Tibial nerve (tissue), 4 donors: ENCODE data around the gene LRFN4. TPM values are rescaled to one million over a fixed set of nuclear protein-coding genes. Genes with fewer than 3 reads are reported as not detected.

Source experiments
- DNase-seq, 2 donors: peaks; one replicate each; pipeline ENCODE4 v3.0.0-alpha.2; 2019; ENCODE audit warnings: low spot score in 2 of 2
- H3K27ac ChIP-seq, 4 donors: fragments of 200-600 bp; sonication (generic) in 3 of 4; one replicate each; pipeline ENCODE4 v1.5.1; 2017 to 2019; ENCODE audit warnings: mild to moderate bottlenecking in 1 of 4
- H3K27me3 ChIP-seq, 2 donors: fragments of 200-600 bp; sonication (generic) in 1 of 2; one replicate each; pipeline versions ENCODE4 v1.5.1 to v1.6.0; 2017 to 2019
- H3K36me3 ChIP-seq, 3 donors: fragments of 200-600 bp; sonication (generic); one replicate each; pipeline ENCODE4 v1.5.1; 2018 to 2019
- H3K4me1 ChIP-seq, 4 donors: fragments of 200-600 bp; sonication (generic) in 3 of 4; one replicate each; pipeline ENCODE4 v1.5.1; 2017 to 2019
- H3K4me3 ChIP-seq, 4 donors: fragments of 200-600 bp; sonication (generic) in 3 of 4; one replicate each; pipeline ENCODE4 v1.5.1; 2017 to 2019; ENCODE audit warnings: mild to moderate bottlenecking in 1 of 4, moderate library complexity in 1 of 4
- H3K9me3 ChIP-seq, 4 donors: fragments of 200-600 bp; sonication (generic) in 3 of 4; one replicate each; pipeline ENCODE4 v1.5.1; 2017 to 2019
- EP300 ChIP-seq, 2 donors: sonication (generic); formaldehyde crosslinking; IDR thresholded peaks; one replicate each; pipeline ENCODE4 v1.6.1; 2017; ENCODE audit warnings: antibody characterized with exemption in 2 of 2, mild to moderate bottlenecking in 1 of 2
- POLR2A ChIP-seq, 2 donors: fragments of 450-650 bp; IDR thresholded peaks; one replicate each; pipeline ENCODE4 v1.6.1; 2017; ENCODE audit warnings: antibody characterized with exemption in 2 of 2, mild to moderate bottlenecking in 2 of 2, moderate library complexity in 2 of 2
- WGBS, 2 donors: methylation state at CpG; one replicate each; pipeline ENCODE4 v1.1.5; 2018; 5-methylcytosine and 5-hydroxymethylcytosine counted together
- total RNA-seq, 4 donors: library from RNA; depleted of rRNA; stranded (reverse); fragments of >200 nt; gene quantifications; one replicate each; pipeline ENCODE4 v1.1.0, GENCODE V29; 2016
- TF ChIP-seq, protein P1 (sequence below), 5 experiments: fragments of 200-600 bp in 3 of 5; fragments of 450-650 bp in 2 of 5; sonication (generic) in 3 of 5; IDR thresholded peaks; one replicate each; pipeline ENCODE4 v1.5.1; 2016 to 2019; ENCODE audit warnings: antibody characterized with exemption in 5 of 5, mild to moderate bottlenecking in 3 of 5, moderate library complexity in 2 of 5

The LRFN4 gene
- total RNA-seq, 4 donors from 2014 or later = 9.4 to 17.1 (median 14.0) TPM

DNA sequence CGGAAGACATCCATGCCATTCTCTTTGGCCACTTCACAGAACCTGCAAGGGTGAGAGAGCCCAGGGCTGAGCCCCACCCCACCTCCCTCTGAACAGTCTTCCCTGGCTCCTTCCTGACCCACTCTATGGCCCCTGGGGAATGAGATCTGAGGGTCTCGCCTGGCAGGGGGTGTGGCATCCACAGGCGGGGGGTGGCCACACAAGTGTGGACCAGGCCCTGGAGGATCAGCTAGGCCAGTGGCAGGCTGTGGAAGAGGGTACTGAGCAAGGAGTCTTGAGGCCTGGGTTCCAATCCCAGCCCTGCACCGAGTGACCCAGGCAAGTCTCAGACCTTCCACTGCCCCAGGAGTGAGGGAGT, 5.6 kb upstream of the LRFN4 start:
- TF ChIP-seq, protein P1, sequence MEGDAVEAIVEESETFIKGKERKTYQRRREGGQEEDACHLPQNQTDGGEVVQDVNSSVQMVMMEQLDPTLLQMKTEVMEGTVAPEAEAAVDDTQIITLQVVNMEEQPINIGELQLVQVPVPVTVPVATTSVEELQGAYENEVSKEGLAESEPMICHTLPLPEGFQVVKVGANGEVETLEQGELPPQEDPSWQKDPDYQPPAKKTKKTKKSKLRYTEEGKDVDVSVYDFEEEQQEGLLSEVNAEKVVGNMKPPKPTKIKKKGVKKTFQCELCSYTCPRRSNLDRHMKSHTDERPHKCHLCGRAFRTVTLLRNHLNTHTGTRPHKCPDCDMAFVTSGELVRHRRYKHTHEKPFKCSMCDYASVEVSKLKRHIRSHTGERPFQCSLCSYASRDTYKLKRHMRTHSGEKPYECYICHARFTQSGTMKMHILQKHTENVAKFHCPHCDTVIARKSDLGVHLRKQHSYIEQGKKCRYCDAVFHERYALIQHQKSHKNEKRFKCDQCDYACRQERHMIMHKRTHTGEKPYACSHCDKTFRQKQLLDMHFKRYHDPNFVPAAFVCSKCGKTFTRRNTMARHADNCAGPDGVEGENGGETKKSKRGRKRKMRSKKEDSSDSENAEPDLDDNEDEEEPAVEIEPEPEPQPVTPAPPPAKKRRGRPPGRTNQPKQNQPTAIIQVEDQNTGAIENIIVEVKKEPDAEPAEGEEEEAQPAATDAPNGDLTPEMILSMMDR (IDR thresholded peaks at IDR 0.05) = no peak
- TF ChIP-seq POLR2A (IDR thresholded peaks at IDR 0.05) (no peak), EP300 (IDR thresholded peaks at IDR 0.05) (no peak)
- 54 to 87% methylated on average over 2 to 3 of the region's 4 CpGs for WGBS, 2 donors
- Histone ChIP-seq H3K4me3 (no peak overlapping the region), H3K36me3 (peaks cover 0 to 67% (median 1%) of the 10 kb centered on the region in 3 donors), H3K27ac (no peak overlapping the region), H3K4me1 (peaks cover 0 to 11% (median 5%) of the 10 kb centered on the region in 4 donors), H3K27me3 (no peaks in the 10 kb centered on the region), H3K9me3 (no peaks in the 10 kb centered on the region)
- DNase-seq = no peak

DNA sequence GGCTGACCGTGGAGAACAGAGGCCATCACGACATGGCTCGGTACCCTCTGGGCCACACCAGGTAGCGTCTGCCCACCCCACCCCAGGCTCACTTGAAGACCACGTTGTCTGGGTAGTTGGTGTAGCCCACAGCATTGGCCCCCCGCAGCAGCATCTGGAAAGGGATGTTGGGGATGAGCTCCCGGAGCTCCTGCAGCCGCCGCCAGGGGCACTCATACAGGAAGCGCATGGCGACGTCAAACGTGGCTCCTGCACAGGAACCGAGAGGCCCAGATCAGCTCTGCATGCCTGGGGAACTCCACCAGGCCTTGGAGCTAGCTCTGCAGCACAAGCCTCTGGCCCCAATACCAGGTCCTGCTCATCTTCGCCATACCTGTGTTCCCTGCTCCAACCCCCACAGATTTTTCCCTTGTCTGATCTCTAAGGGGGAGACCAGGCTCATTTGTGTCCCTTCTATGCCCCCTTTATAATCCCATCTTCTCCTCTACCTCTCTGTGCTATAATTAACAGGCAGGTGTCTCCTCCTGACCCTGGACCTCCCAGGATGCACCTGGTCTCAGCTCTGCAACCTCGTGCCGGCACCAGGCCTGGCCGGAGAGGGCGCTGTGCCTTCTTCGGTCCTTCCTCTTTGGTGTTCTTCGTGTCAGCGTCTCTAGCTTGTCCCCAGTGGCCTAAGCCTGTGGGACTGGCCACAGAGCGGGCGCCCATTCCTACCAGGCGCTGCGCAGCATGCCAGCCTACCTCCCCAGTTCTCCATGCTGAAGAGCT, 5.0 kb upstream of the LRFN4 start:
- TF ChIP-seq EP300 (IDR thresholded peaks at IDR 0.05) = no peak
- no peak for TF ChIP-seq POLR2A (IDR thresholded peaks at IDR 0.05)
- TF ChIP-seq, protein P1 (IDR thresholded peaks at IDR 0.05) = no peak
- peaks cover 0 to 11% (median 5%) of the 10 kb centered on the region in 4 donors for H3K4me1 ChIP-seq
- H3K27me3 ChIP-seq = no peaks in the 10 kb centered on the region
- H3K4me3 ChIP-seq = no peak overlapping the region
- DNase-seq = no peak
- H3K9me3 ChIP-seq = no peaks in the 10 kb centered on the region
- H3K36me3 ChIP-seq = peaks cover 0 to 61% (median 0%) of the 10 kb centered on the region in 3 donors
- H3K27ac ChIP-seq = no peak overlapping the region
- 69 to 74% methylated on average over 22 to 25 of the region's 26 CpGs for WGBS, 2 donors

DNA sequence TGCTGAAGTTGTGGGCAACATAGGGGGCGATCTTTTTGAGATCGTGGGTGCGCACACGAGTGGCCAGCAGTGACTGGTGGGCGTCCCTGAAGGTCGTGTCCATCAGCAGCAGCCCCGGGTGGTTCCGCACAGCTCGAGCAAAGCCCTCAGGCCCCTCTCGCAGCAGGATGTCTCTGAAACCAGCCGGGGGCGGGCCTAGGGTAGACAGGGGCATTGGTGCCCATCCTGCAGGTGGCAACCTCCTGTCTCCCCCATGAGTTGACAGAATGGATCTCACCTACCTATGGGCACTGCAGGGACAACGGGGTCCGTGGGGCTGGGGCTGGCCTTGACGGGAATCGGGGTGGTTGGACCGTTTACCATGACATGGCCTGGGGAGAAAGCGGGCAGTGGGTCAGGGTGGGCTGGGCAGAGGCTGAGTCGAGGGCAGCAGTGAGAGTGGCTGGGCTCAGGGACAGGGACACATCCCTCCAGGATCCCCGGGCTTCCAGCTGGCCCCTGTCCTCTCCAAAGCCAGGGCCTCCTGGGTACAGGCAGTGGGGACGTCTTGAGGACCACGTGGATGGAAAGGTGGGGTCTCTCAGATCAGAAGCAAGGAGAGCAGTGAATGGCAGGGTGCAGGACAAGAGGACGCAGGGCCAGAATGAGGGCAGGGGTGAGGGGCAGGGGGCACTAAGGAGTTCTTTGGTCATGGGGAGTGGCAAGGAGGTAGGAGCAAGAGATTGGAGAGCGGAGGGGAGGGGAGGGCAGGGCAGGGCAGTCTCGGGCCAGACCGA, 4.2 kb upstream of the LRFN4 start:
- Histone ChIP-seq H3K36me3 (peaks cover 0 to 53% (median 0%) of the 10 kb centered on the region in 3 donors), H3K9me3 (no peaks in the 10 kb centered on the region), H3K4me3 (no peak overlapping the region), H3K27me3 (no peaks in the 10 kb centered on the region), H3K4me1 (peaks cover 0 to 17% (median 5%) of the 10 kb centered on the region in 4 donors), H3K27ac (no peak overlapping the region)
- TF ChIP-seq POLR2A (IDR thresholded peaks at IDR 0.05) (no peak), EP300 (IDR thresholded peaks at IDR 0.05) (no peak)
- TF ChIP-seq, protein P1 (IDR thresholded peaks at IDR 0.05) = no peak
- 83 to 88% methylated on average over 25 of the region's 26 CpGs for WGBS, 2 donors
- DNase-seq = no peak

DNA sequence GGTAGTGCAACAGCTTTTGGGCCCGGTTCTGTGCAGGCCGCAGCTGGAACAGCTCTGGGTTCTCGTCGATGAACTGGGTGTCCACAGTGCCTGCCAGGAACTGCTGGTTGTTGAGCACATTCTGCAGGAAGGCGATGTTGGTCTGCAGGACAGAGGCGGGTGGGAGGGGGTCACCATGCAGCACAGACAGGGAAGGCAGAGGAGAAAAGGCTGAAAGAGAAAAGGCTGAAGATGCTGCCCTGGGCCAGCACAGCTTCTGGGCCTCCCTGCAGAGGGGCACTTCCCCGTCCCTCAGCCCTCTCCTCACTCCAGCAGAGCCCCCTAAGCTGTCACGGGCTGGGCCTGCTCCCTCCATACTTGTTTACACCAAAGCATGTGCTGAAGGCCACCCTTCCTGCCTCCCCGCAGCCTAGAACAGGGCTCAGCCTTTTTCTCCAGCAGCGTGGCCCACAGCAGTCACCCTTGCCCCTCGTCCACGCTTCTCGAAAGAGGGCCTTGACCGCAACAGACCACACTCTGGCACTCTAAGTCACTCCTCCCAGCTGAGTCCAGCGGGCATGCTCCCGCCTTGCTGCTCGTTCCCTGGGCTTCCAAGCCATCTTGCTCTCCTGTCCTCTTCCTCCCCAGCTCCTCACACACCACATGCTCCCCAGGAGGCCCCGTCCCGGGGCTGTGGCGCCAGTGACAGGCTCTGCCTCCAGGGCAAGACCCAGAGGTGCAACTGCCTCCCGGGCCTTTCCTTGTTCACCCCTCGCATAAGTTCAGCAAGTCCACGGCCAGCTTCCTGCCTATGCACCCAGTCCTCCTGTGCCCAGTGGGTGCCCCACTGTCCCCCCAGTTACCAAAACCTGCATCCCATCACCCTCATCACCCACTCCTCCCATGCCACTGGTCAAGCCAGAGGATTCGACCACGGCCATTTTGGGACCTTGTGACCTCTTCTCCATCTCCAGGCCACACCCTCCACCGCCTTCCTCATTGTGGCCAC, 3.3 kb upstream of the LRFN4 start:
- H3K4me3 ChIP-seq = no peak overlapping the region
- 82 to 86% methylated on average over 26 of the region's 26 CpGs for WGBS, 2 donors
- H3K27ac ChIP-seq = no peak overlapping the region
- H3K9me3 ChIP-seq = no peaks in the 10 kb centered on the region
- H3K4me1 ChIP-seq = peaks cover 0 to 17% (median 5%) of the 10 kb centered on the region in 4 donors
- no peak for DNase-seq
- TF ChIP-seq EP300 (IDR thresholded peaks at IDR 0.05) = no peak
- TF ChIP-seq, protein P1 (IDR thresholded peaks at IDR 0.05) = no peak
- no peak for TF ChIP-seq POLR2A (IDR thresholded peaks at IDR 0.05)
- H3K36me3 ChIP-seq = peaks cover 0 to 54% (median 0%) of the 10 kb centered on the region in 3 donors
- H3K27me3 ChIP-seq = no peaks in the 10 kb centered on the region
